Pancreas (tissue), 10 donors: ENCODE measurements around the gene RNF41. TPM values are rescaled to one million over a fixed set of nuclear protein-coding genes. Genes with fewer than 3 reads are reported as not detected.
A peak's percentile ranks its signal among the peaks of the same experiment; 100 is the strongest.

Experiments used
- ATAC-seq, 4 donors: fragments of 200-7000 bp; cut with Tn5 transposase; one replicate each; pipeline versions ENCODE4 v1.8.0 to v1.9.1; 2020; ENCODE audit warnings: mild to moderate bottlenecking in 4 of 4, moderate library complexity in 4 of 4
- DNase-seq, 6 donors: peaks; one replicate each; pipeline ENCODE4 v3.0.0-alpha.2; 2020
- FAIRE-seq: peaks from 2 replicates; lab custom pipeline; 2012; peaks lifted over from hg19 to GRCh38; lab: Jason Lieb, UNC
- H3K27ac ChIP-seq, 4 donors: fragments of 200-600 bp; sonication (generic); 1 replicate in 3 of 4; 2 replicates in 1 of 4; pipeline versions ENCODE4 v1.5.0 to v1.8.0; 2020
- H3K27me3 ChIP-seq, 4 donors: fragments of 200-600 bp; one replicate each; pipeline ENCODE4 v1.8.0; 2021
- H3K36me3 ChIP-seq, 3 donors: fragments of 200-600 bp; sonication (generic) in 1 of 3; one replicate each; pipeline versions ENCODE4 v1.5.0 to v1.8.0; 2020 to 2021
- H3K4me1 ChIP-seq, 3 donors: fragments of 200-600 bp; one replicate each; pipeline ENCODE4 v1.8.0; 2021
- H3K4me3 ChIP-seq, 4 donors: fragments of 200-600 bp; sonication (generic) in 2 of 4; one replicate each; pipeline versions ENCODE4 v1.5.0 to v1.8.0; 2020 to 2021
- H3K9me3 ChIP-seq, 4 donors: fragments of 200-600 bp; one replicate each; pipeline ENCODE4 v1.8.0; 2021
- CTCF ChIP-seq, 4 donors: fragments of 200-600 bp; sonication (generic) in 3 of 4; IDR thresholded peaks; one replicate each; pipeline versions ENCODE4 v1.5.0 to v1.8.0; 2021; ENCODE audit warnings: antibody characterized with exemption in 4 of 4
- WGBS, 2 donors: extraction: QIAGEN DNeasy Blood & Tissue Kit; methylation state at CpG; one replicate each; pipeline ENCODE4 v1.1.7; 2013; 5-methylcytosine and 5-hydroxymethylcytosine counted together
- intact Hi-C, 3 donors: fragments of 100-400 bp; cut with DNase I; formaldehyde crosslinking; loops; one replicate each; pipeline versions ENCODE4 v1.11.1 to v1.14.2; 2022
- polyA plus RNA-seq, 2 donors: library from polyadenylated mRNA; stranded (reverse); fragments of 200-250 nt; gene quantifications; one replicate each; pipeline ENCODE4 v1.2.3, GENCODE V29; 2013
- total RNA-seq, 6 donors: library from RNA; stranded (reverse); fragmentation: NEBNext Ultra II Directional in 4 of 6; extraction: Animal tissue kit (Norgen Biotek cat#: 25700) in 4 of 6; gene quantifications; one replicate each; pipeline versions ENCODE4 v1.2.1 to v1.2.4, GENCODE V29; 2021 to 2023
- donor health status: healthy with polysubstance abuse.
- donor health status: DM: no; HTN: no; CAD: no; lungs with moderate emphysema.
- donor health status: DM: no; HTN: no; CAD: no.
- donor health status: control.
- donor health status: control.
- donor health status: Bipolar disorder and iron deficiency.
- donor health status: DM: yes; HTN: yes; CAD: no.
- donor health status: DM: no; HTN: no; CAD: no.
- donor health status: DM: no; HTN: no; CAD: no.
- donor health status: DM: yes; HTN: yes; CAD: no.

RNF41 gene
- total and polyA plus RNA-seq, 8 donors, result 6.8 to 21.9 (median 15.9) TPM

DNA sequence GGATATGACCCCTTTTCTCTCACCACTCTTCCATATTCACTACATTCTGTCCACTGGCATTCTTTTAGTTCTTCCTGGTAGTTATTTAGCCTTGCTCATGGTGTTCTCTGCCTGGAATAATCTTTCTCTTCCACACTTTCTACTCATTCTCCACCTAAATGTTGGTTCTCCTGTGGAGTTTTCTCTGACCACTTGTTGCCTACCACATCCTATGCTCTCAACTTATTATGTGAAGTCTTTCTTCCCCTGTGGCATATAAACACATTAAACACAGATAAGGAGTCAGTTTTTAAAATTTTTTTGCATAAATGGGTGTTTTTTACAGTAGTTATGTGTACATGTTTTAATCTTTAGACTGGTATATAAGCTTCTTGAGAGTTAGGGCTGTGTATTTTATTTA lies 29.1 kb downstream of the RNF41 start:
- Histone ChIP-seq H3K27ac (no peak overlapping the region), H3K4me3 (no peak overlapping the region), H3K4me1 (peaks cover 5 to 7% (median 7%) of the 10 kb centered on the region in 3 donors), H3K27me3 (no peaks in the 10 kb centered on the region), H3K9me3 (no peaks in the 10 kb centered on the region), H3K36me3 (no peaks in the 10 kb centered on the region)
- no peak for TF ChIP-seq CTCF (IDR thresholded peaks at IDR 0.05)
- ATAC-seq (no peak), FAIRE-seq (no peak), DNase-seq (no peak)
- intact Hi-C loops, result loop anchor here in 1 of 3 donors (10.0 kb wide), 1 partner anchor 62 kb away; the partner anchor contains the start of gene ANKRD52

- DNase-seq, result no peak
- Histone ChIP-seq H3K4me3 (peak overlapping the region in 3 of 4 donors; percentile 29 to 86 (median 71)), H3K27ac (peak overlapping the region; percentile 79 to 96 (median 90)), H3K27me3 (no peaks in the 10 kb centered on the region), H3K36me3 (peaks cover 0 to 3% (median 0%) of the 10 kb centered on the region in 3 donors), H3K4me1 (peaks cover 5 to 12% (median 10%) of the 10 kb centered on the region in 3 donors), H3K9me3 (no peaks in the 10 kb centered on the region)
- no peak for ATAC-seq
- TF ChIP-seq CTCF (IDR thresholded peaks at IDR 0.05), result no peak
- FAIRE-seq, result no peak
- WGBS, 2 donors, result 17 to 20% methylated on average over 9 of the region's 9 CpGs
- intact Hi-C loops, result loop anchor here in 1 of 3 donors (10.0 kb wide), 1 partner anchor 64 kb away; the partner anchor contains the start of gene ANKRD52
Measured at GRCh38 chr12:56190695-56191155, 31.0 kb downstream of the RNF41 start.

GRCh38 chr12:56189918-56190694 lies 31.6 kb downstream of the RNF41 start:
- no peaks in the 10 kb centered on the region for H3K27me3 ChIP-seq
- H3K27ac ChIP-seq, result peak overlapping the region; percentile 79 to 96 (median 90)
- no peak for TF ChIP-seq CTCF (IDR thresholded peaks at IDR 0.05)
- peak overlapping the region; percentile 29 to 86 (median 60) for H3K4me3 ChIP-seq
- ATAC-seq (peak; percentile 66 to 86 (median 78)), FAIRE-seq (no peak), DNase-seq (peak; percentile 77 to 96 (median 90))
- peaks cover 0 to 3% (median 3%) of the 10 kb centered on the region in 3 donors for H3K36me3 ChIP-seq
- intact Hi-C loops, result loop anchor here in 2 of 3 donors (2.0 to 10.0 kb wide), 3 partner anchors 63 to 68 kb away; partner anchors contain the start of gene ANKRD52 (in 1 of the 2)
- 1 to 2% methylated on average over 42 of the region's 42 CpGs for WGBS, 2 donors
- peaks cover 5 to 12% (median 10%) of the 10 kb centered on the region in 3 donors for H3K4me1 ChIP-seq
- H3K9me3 ChIP-seq, result no peaks in the 10 kb centered on the region

GRCh38 chr12:56189099-56189917 lies 32.4 kb downstream of the RNF41 start, which contains the start of gene SMARCC2:
TSS of gene SMARCC2 (minus strand) at chr12:56189483. CDS start at chr12:56189461, 22 bp downstream.
- Histone ChIP-seq H3K36me3 (peaks cover 0 to 11% (median 3%) of the 10 kb centered on the region in 3 donors), H3K27ac (peak within 1 kb of the TSS; percentile 79 to 96 (median 90)), H3K4me1 (peaks cover 5 to 12% (median 10%) of the 10 kb centered on the region in 3 donors), H3K27me3 (no peaks in the 10 kb centered on the region), H3K4me3 (peak within 1 kb of the TSS; percentile 69 to 91 (median 78)), H3K9me3 (no peaks in the 10 kb centered on the region)
- intact Hi-C loops, result loop anchor here in 2 of 3 donors (2.0 to 5.0 kb wide), 2 partner anchors 63 to 67 kb away; no protein-coding TSS in a partner anchor
- ATAC-seq (peak; percentile 82 to 93 (median 87)), FAIRE-seq (no peak), DNase-seq (peak; percentile 87 to 95 (median 92))
- WGBS, 2 donors, result 1 to 2% methylated on average over 12 to 93 of the region's 93 CpGs
- TF ChIP-seq CTCF (IDR thresholded peaks at IDR 0.05), result peak; percentile 37 to 62 (median 58)
